ENCODE data around the gene ANKRD60. TPM values are rescaled to one million over a fixed set of nuclear protein-coding genes. Genes with fewer than 3 reads are reported as not detected.

Gene ANKRD60
- total and polyA plus RNA-seq, 2 donors (not counting 1 experiment from before 2014, with no cell fraction given), result 0.27 TPM; not detected in 1

DNA sequence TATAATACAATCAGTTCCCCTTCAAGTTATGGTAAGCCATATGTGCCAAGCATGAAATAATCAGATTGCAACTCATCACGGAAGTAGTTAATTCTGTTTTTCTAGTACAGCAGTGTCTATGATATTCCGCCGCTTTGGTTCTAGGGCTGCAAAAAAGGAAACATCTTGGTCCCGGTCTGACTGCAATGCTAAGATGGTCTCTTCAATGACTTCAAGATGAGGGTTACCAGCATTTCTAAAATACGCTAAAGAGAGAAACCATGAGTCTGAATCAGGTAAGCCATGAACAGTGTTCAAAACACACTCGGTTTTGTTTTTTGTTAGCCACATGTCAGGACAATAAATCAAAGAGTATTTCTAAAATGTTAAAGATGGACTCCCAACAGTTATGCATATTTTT is 3.2 kb upstream of the ANKRD60 start:
- POLR2A ChIA-PET, result no interaction called here
- Mint-ChIP-seq H3K27me3 (peaks cover 24% of the 10 kb centered on the region), H3K27ac (no peak overlapping the region), H3K4me3 (no peak overlapping the region), H3K4me1 (peaks cover 22% of the 10 kb centered on the region), H3K9me3 (ENCODE audit: insufficient read depth) (no peaks in the 10 kb centered on the region)
- TF ChIP-seq, protein P1, sequence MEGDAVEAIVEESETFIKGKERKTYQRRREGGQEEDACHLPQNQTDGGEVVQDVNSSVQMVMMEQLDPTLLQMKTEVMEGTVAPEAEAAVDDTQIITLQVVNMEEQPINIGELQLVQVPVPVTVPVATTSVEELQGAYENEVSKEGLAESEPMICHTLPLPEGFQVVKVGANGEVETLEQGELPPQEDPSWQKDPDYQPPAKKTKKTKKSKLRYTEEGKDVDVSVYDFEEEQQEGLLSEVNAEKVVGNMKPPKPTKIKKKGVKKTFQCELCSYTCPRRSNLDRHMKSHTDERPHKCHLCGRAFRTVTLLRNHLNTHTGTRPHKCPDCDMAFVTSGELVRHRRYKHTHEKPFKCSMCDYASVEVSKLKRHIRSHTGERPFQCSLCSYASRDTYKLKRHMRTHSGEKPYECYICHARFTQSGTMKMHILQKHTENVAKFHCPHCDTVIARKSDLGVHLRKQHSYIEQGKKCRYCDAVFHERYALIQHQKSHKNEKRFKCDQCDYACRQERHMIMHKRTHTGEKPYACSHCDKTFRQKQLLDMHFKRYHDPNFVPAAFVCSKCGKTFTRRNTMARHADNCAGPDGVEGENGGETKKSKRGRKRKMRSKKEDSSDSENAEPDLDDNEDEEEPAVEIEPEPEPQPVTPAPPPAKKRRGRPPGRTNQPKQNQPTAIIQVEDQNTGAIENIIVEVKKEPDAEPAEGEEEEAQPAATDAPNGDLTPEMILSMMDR (IDR thresholded peaks at IDR 0.05), result no peak
- no peak for TF ChIP-seq EZH2 (IDR thresholded peaks at IDR 0.05; ENCODE audit: borderline replicate concordance, insufficient read depth, low read depth, low read length, poor library complexity, severe bottlenecking)
- WGBS (ENCODE audit: insufficient coverage), result 90% methylated on average over 5 of the region's 6 CpGs
- no peak overlapping the region for H2AFZ ChIP-seq (ENCODE audit: insufficient read depth, low read depth, low read length, poor library complexity, severe bottlenecking)
- H3K79me2 ChIP-seq (ENCODE audit: control insufficient read depth, insufficient read depth, low read length), result no peaks in the 10 kb centered on the region
- peaks cover 0 to 3% of the 10 kb centered on the region in 2 experiments for H3K36me3 ChIP-seq (replicated peaks in 1 of 2; ENCODE audit: control extremely low read depth in 1 of 2, control insufficient read depth in 1 of 2, extremely low read depth in 1 of 2, insufficient read depth in 2 of 2, low read length in 1 of 2)
- no peaks in the 10 kb centered on the region for H4K20me1 ChIP-seq (ENCODE audit: control insufficient read depth, insufficient read depth, low read length, poor library complexity, severe bottlenecking)
- no peak for ATAC-seq (ENCODE audit: low read depth)
- CTCF ChIA-PET, result interaction anchor here (6.3 kb wide), 1 partner anchor 215 kb away, joined by 45 read pairs; no protein-coding TSS in a partner anchor
- peaks cover 2 to 25% (median 23%) of the 10 kb centered on the region in 4 experiments for H3K27me3 ChIP-seq (replicated peaks in 1 of 4; ENCODE audit: control extremely low read depth in 1 of 4, control insufficient read depth in 3 of 4, insufficient read depth in 4 of 4, low read length in 3 of 4)
- no peak overlapping the region for H3K27ac ChIP-seq (ENCODE audit: low read length in 2 of 2)
- peaks cover 0 to 11% (median 2%) of the 10 kb centered on the region in 3 donors for H3K9me3 ChIP-seq (ENCODE audit: control extremely low read depth in 1 of 3, control insufficient read depth in 2 of 3, insufficient read depth in 1 of 3, low read length in 2 of 3)
- DNase-seq, result peak; percentile 32
- H3K4me1 ChIP-seq (ENCODE audit: control insufficient read depth in 2 of 2, insufficient read depth in 2 of 2, low read length in 2 of 2), result peaks cover 13 to 24% of the 10 kb centered on the region in 2 donors
- no peak overlapping the region for H3K9ac ChIP-seq (ENCODE audit: low read length)
- H3K4me3 ChIP-seq (ENCODE audit: control extremely low read depth in 1 of 5, extremely low read depth in 1 of 5, insufficient read depth in 1 of 5, low read depth in 2 of 5, low read length in 4 of 5), result no peak overlapping the region
- no peak overlapping the region for H3K4me2 ChIP-seq (replicated peaks; ENCODE audit: low read depth, low read length, poor library complexity, severe bottlenecking)
- intact Hi-C loops (cut with micrococcal nuclease), result no loop called here

GRCh38 chr20:58229198-58229798 is 845 bp upstream of the ANKRD60 start:
- H3K27me3 Mint-ChIP-seq, result peaks cover 46% of the 10 kb centered on the region
- peak overlapping the region; percentile 70 for H3K4me2 ChIP-seq (replicated peaks; ENCODE audit: low read depth, low read length, poor library complexity, severe bottlenecking)

More at GRCh38 chr20:58229198-58229798, 845 bp upstream of the ANKRD60 start:
- H3K27ac Mint-ChIP-seq, result no peak overlapping the region
- Histone ChIP-seq H3K27ac (ENCODE audit: low read length in 2 of 2) (no peak overlapping the region), H3K4me1 (ENCODE audit: control insufficient read depth in 2 of 2, insufficient read depth in 2 of 2, low read length in 2 of 2) (peaks cover 13 to 22% of the 10 kb centered on the region in 2 donors), H2AFZ (ENCODE audit: insufficient read depth, low read depth, low read length, poor library complexity, severe bottlenecking) (no peak overlapping the region), H3K27me3 (replicated peaks in 1 of 4; ENCODE audit: control extremely low read depth in 1 of 4, control insufficient read depth in 3 of 4, insufficient read depth in 4 of 4, low read length in 3 of 4) (peaks cover 2 to 45% (median 31%) of the 10 kb centered on the region in 4 experiments), H3K4me3 (ENCODE audit: control extremely low read depth in 1 of 5, extremely low read depth in 1 of 5, insufficient read depth in 1 of 5, low read depth in 2 of 5, low read length in 4 of 5) (peak overlapping the region in 1 of 5 experiments; percentile 8), H4K20me1 (ENCODE audit: control insufficient read depth, insufficient read depth, low read length, poor library complexity, severe bottlenecking) (no peaks in the 10 kb centered on the region), H3K36me3 (replicated peaks in 1 of 2; ENCODE audit: control extremely low read depth in 1 of 2, control insufficient read depth in 1 of 2, extremely low read depth in 1 of 2, insufficient read depth in 2 of 2, low read length in 1 of 2) (peaks cover 0 to 3% of the 10 kb centered on the region in 2 experiments), H3K9me3 (ENCODE audit: control extremely low read depth in 1 of 3, control insufficient read depth in 2 of 3, insufficient read depth in 1 of 3, low read length in 2 of 3) (peaks cover 0 to 11% (median 2%) of the 10 kb centered on the region in 3 donors), H3K9ac (ENCODE audit: low read length) (peak overlapping the region; percentile 20), H3K79me2 (ENCODE audit: control insufficient read depth, insufficient read depth, low read length) (no peaks in the 10 kb centered on the region)
- ChIA-PET POLR2A (interaction anchor here (0.6 kb wide), 1 partner anchor 202 kb away, joined by 3 read pairs; no protein-coding TSS in a partner anchor), CTCF (interaction anchor here (1.6 kb wide), 1 partner anchor 19 kb away, joined by 3 read pairs; no protein-coding TSS in a partner anchor)
- DNase-seq (no peak), ATAC-seq (ENCODE audit: low read depth) (no peak)
- H3K9me3 Mint-ChIP-seq (ENCODE audit: insufficient read depth), result no peaks in the 10 kb centered on the region
- WGBS (ENCODE audit: insufficient coverage), result 33% methylated on average over 1 of the region's 14 CpGs
- no peak for TF ChIP-seq EZH2 (IDR thresholded peaks at IDR 0.05; ENCODE audit: borderline replicate concordance, insufficient read depth, low read depth, low read length, poor library complexity, severe bottlenecking)
- TF ChIP-seq, protein P1 (IDR thresholded peaks at IDR 0.05), result no peak
- intact Hi-C loops (cut with micrococcal nuclease), result no loop called here
- H3K4me3 Mint-ChIP-seq, result peak overlapping the region; percentile 64
- peaks cover 18% of the 10 kb centered on the region for H3K4me1 Mint-ChIP-seq

Data from B cell (primary cell).